Measurements from ENCODE around the gene MTOR. TPM values are rescaled to one million over a fixed set of nuclear protein-coding genes. Genes with fewer than 3 reads are reported as not detected.

MTOR gene
- total and polyA plus RNA-seq, 2 experiments from 2014 or later, result 17.2 to 37.7 TPM

DNA sequence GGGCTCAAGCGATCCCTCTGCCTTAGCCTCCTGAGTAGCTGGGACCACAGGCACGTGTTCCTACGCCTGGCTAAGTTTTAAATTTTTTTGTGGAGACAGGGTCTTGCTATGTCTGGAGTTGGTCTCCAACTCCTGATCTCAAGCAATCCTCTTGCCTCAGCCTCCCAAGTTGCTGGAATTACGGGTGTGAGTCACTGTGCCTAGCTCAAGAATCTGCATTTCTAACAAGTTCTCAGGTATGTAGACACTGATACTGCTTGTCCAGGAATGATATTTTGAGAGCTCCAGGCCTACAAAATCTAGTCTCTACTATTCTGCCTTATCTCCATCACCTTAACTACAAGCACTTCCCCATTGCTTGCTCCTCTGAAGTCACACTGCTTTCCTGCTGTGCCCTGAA, 50.9 kb downstream of the MTOR start:
- Histone ChIP-seq H4K20me1 (ENCODE audit: insufficient read depth, poor library complexity, severe bottlenecking) (no peaks in the 10 kb centered on the region), H3K27ac (no peak overlapping the region), H3K36me3 (replicated peaks; ENCODE audit: insufficient read depth, low read depth) (no peaks in the 10 kb centered on the region), H3K27me3 (no peaks in the 10 kb centered on the region), H3K9me2 (replicated peaks; ENCODE audit: insufficient read depth) (no peaks in the 10 kb centered on the region), H3K4me2 (no peak overlapping the region), H3K79me2 (no peaks in the 10 kb centered on the region), H3K9me3 (ENCODE audit: low read depth) (no peaks in the 10 kb centered on the region), H2AFZ (no peak overlapping the region), H3K4me3 (no peak overlapping the region), H3K4me1 (ENCODE audit: insufficient read depth) (no peaks in the 10 kb centered on the region)
- no peak for TF ChIP-seq EZH2 (IDR thresholded peaks at IDR 0.05; ENCODE audit: borderline replicate concordance)
- TF ChIP-seq, protein P1, sequence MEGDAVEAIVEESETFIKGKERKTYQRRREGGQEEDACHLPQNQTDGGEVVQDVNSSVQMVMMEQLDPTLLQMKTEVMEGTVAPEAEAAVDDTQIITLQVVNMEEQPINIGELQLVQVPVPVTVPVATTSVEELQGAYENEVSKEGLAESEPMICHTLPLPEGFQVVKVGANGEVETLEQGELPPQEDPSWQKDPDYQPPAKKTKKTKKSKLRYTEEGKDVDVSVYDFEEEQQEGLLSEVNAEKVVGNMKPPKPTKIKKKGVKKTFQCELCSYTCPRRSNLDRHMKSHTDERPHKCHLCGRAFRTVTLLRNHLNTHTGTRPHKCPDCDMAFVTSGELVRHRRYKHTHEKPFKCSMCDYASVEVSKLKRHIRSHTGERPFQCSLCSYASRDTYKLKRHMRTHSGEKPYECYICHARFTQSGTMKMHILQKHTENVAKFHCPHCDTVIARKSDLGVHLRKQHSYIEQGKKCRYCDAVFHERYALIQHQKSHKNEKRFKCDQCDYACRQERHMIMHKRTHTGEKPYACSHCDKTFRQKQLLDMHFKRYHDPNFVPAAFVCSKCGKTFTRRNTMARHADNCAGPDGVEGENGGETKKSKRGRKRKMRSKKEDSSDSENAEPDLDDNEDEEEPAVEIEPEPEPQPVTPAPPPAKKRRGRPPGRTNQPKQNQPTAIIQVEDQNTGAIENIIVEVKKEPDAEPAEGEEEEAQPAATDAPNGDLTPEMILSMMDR (IDR thresholded peaks at IDR 0.05; ENCODE audit: poor library complexity), result no peak
- no peak for TF ChIP-seq EZH2phosphoT487 (IDR thresholded peaks at IDR 0.05; ENCODE audit: low read depth, severe bottlenecking, unreplicated experiment)
- DNase-seq (ENCODE audit: low spot score), result no peak
- 99% methylated on average over 4 of the region's 4 CpGs for WGBS (ENCODE audit: low lambda C conversion rate, missing lambda C conversion rate)

DNA sequence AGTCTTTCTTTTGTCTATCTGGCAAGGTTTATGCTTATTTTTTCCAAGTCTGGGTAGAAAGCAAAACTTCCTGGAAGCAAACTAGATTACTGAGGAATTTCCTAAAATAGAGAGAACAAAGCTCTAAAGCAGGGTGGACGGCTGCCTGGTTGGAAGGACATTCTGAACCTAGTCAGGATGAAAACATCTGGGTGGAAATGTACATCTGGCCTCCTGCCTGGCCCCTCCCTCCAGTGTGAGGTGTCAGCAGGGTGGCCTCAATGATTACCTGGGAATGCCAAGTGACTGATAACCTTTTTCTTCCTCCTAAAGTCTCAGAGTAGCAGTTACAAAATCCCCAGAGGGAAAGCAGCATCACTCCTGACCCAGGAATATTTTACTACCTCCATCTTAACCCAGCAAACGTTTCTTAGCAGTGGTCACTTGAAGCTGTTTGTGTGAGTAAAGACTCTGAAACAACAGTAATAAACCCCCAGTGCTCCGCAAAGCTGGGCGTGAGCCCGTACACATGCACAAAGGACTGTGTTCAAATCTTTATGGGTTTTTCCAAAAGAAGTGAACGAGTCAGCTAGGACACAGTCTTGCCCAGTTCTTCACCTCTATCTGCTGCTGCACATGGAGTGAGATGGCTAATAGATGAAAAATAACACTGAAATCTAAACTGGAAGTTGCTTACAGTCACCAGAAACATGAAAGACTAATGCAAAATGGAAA, 54.3 kb downstream of the MTOR start:
- H3K9me3 ChIP-seq (ENCODE audit: low read depth), result no peaks in the 10 kb centered on the region
- H3K9me2 ChIP-seq (replicated peaks; ENCODE audit: insufficient read depth), result no peaks in the 10 kb centered on the region
- no peaks in the 10 kb centered on the region for H3K79me2 ChIP-seq
- H3K27ac ChIP-seq, result no peak overlapping the region
- H3K4me3 ChIP-seq, result no peak overlapping the region
- no peaks in the 10 kb centered on the region for H4K20me1 ChIP-seq (ENCODE audit: insufficient read depth, poor library complexity, severe bottlenecking)
- WGBS (ENCODE audit: low lambda C conversion rate, missing lambda C conversion rate), result 89% methylated on average over 6 of the region's 6 CpGs
- H3K27me3 ChIP-seq, result no peaks in the 10 kb centered on the region
- H3K4me1 ChIP-seq (ENCODE audit: insufficient read depth), result no peaks in the 10 kb centered on the region
- no peaks in the 10 kb centered on the region for H3K36me3 ChIP-seq (replicated peaks; ENCODE audit: insufficient read depth, low read depth)
- no peak overlapping the region for H3K4me2 ChIP-seq
- no peak overlapping the region for H2AFZ ChIP-seq
- TF ChIP-seq, protein P1 (IDR thresholded peaks at IDR 0.05; ENCODE audit: poor library complexity), result no peak
- TF ChIP-seq EZH2 (IDR thresholded peaks at IDR 0.05; ENCODE audit: borderline replicate concordance) (no peak), EZH2phosphoT487 (IDR thresholded peaks at IDR 0.05; ENCODE audit: low read depth, severe bottlenecking, unreplicated experiment) (no peak)
- DNase-seq (ENCODE audit: low spot score), result no peak

DNA sequence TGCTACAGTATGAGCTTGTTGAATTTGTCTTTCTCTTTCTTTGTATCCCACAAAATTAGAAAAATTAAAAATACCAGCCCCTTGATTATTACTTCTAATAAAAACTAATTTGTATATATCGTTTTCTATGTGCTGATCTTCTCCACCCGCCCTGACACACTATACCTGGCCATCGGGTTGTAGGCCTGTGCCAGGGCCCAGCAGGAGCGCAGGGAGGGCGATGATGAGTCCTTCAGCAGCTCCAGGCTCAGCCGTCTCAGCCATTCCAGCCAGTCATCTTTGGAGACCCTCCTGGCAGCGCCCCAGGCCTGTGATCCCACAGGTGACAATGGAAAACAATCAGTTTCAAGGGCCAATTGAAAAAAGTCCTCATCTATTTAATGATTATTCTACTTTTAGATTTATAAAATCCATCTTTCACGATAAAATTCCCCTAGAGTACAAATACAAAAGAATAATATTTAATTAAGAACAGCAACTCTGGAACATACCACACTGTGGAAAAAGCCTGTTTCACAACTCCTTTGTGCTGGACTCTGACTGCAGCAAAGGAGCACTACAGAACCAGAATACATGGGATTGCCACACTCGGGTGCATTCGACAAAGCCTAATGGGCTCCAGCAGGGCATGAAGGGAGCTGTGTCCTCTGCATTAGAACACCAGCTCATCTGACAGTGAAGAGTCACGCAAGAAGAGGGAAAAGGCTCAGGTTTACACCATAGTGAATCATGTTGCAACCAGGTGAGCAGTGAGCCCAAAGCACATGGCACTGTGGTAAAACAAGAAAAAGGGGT, 57.8 kb downstream of the MTOR start:
- Histone ChIP-seq H3K4me2 (no peak overlapping the region), H2AFZ (no peak overlapping the region), H3K9me2 (replicated peaks; ENCODE audit: insufficient read depth) (no peaks in the 10 kb centered on the region), H3K27ac (no peak overlapping the region), H3K36me3 (replicated peaks; ENCODE audit: insufficient read depth, low read depth) (no peaks in the 10 kb centered on the region), H4K20me1 (ENCODE audit: insufficient read depth, poor library complexity, severe bottlenecking) (no peaks in the 10 kb centered on the region), H3K27me3 (no peaks in the 10 kb centered on the region), H3K9me3 (ENCODE audit: low read depth) (no peaks in the 10 kb centered on the region), H3K4me3 (no peak overlapping the region), H3K4me1 (ENCODE audit: insufficient read depth) (no peaks in the 10 kb centered on the region), H3K79me2 (no peaks in the 10 kb centered on the region)
- WGBS (ENCODE audit: low lambda C conversion rate, missing lambda C conversion rate), result 98% methylated on average over 11 of the region's 11 CpGs
- no peak for DNase-seq (ENCODE audit: low spot score)
- no peak for TF ChIP-seq EZH2phosphoT487 (IDR thresholded peaks at IDR 0.05; ENCODE audit: low read depth, severe bottlenecking, unreplicated experiment)
